NCI-H1048 (cell line): ENCODE results near the gene MYOT.
"Not testable (repeated sequence)": the region's sequence is repeated elsewhere in the genome, so short reads cannot be mapped to it uniquely, and the experiment has no call there.

Experiments used
- DNase-seq: peaks from one replicate; lab custom pipeline; 2025; lab: John Stamatoyannopoulos, UW

The MYOT gene

DNA sequence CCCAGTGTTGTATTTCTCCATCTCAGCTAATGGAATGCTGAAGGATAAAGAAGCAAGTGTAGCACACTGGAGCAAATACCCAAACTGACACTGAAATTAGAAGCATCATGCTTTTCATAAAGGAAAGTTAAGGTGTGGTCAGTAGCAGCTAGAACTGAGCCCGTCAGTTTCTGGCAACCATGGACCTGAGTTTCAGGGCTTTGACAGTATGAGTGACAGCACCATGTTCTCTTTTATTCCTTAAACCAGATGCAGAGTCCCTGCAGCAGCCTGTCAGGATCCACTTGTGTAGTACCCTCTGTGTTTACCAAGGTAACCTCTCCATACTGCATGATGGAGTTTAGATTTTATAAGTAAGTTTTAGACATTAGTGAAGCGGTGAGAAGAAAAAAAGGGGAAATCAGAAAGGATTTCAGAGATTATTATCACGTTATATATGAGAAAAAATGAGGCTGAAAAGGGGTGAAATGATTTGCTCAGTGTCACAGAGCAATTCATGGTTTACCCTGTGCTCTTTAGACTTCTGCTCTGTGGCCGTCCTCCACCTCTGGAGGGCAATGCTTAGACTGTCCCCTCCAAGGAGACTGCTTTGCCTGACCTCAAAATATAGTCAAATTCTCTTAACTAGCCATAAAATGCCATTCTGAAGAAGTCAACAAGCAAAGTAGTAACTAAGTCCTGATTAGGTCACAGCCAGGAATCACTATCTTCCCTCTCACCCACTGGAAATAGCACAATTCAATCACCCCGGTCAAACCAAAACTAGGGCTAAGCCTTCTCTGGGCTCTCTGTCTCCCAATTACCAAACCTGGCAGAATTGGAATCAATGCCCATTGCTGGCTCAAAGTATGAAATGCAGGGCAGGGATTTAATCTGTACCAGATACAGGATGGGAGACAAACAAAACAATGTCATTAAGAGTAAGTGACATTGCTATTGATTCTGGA lies 10.5 kb upstream of the MYOT start:
- no peak for DNase-seq

GRCh38 chr5:137858223-137858916 lies 9.3 kb upstream of the MYOT start:
- DNase-seq, result no peak

DNA sequence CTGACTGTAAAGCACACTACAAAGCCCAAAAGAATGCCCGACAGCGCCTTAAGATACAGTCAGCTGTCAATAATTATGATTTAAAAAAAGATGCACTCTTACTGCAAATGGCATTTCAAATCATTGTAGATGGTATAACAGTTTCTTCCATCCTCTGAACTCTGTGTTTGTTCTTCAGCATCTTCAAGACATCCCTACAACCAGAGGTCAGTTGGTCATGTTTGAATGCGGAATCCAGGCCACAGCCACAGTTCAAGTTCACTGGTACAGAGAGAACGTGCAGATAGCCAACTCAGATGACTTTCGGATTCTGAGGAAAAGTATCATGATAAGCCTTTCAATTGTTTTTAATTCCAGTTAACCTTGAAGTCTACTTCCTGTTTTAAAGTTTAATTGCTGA lies 8.7 kb upstream of the MYOT start:
- no peak for DNase-seq

DNA sequence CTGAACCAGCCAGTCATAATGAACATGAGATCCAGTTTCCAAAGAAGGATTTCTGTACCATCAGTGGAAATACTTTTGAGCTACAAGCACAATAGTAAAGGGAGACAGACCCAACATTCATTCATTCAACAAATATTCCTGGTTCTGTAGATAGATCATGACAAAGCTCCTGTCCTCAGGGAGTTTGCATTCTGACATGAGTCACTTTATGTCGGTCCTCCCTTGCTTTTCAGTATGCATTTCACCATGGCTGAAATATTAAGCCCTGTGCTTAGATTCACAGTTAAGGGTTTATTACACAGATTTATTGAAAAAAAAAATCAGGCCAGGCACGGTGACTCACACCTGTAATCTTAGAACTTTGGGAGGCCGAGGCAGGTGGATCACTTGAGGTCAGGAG lies 5.4 kb upstream of the MYOT start:
- DNase-seq, result no peak

DNA sequence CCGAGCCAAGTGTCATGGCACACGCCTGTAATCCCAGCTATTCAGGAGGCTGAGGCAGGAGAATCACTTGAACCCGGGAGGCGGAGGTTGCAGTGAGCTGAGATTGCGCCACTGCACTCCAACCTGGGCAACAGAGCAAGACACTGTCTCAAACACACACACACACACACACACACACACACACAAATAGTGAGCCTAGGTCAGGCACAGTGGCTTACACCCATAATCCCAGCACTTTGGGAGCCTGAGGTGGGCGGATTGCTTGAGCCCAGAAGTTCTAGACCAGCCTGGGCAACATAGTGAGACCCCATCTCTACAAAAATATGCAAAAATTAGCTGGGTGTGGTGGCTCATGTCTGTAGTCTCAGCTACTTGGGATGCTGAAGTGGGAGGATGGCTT lies 4.0 kb upstream of the MYOT start:
- DNase-seq, result not testable (repeated sequence)

- DNase-seq, result no peak
Measured at GRCh38 chr5:137866541-137867388, 895 bp upstream of the MYOT start.

- no peak for DNase-seq
Measured at GRCh38 chr5:137870647-137871339, 3.1 kb downstream of the MYOT start.

DNA sequence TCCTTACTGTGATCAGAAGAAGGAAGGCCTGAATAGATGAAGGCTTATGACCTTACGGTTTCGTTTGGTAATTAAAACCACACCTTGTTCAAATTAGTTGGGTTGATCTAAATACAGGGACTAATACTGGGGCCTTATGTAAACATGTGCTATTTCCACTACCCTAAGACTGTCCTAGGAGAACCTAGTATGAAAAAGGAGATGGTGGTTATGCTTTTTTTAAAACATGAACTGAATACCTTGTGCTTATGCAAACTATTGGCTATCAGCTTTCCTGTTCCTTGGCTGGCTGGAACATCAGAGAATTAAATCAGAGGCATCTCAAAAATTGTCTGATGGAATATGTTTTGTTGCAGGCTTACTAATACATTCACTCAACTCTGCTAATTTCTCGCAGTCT lies 3.9 kb downstream of the MYOT start:
- no peak for DNase-seq

- no peak for DNase-seq
Measured at GRCh38 chr5:137872466-137872865, 4.8 kb downstream of the MYOT start.

- no peak for DNase-seq
Measured at GRCh38 chr5:137876101-137876500, 8.4 kb downstream of the MYOT start.

- no peak for DNase-seq
Measured at GRCh38 chr5:137880313-137880712, 12.7 kb downstream of the MYOT start.

DNA sequence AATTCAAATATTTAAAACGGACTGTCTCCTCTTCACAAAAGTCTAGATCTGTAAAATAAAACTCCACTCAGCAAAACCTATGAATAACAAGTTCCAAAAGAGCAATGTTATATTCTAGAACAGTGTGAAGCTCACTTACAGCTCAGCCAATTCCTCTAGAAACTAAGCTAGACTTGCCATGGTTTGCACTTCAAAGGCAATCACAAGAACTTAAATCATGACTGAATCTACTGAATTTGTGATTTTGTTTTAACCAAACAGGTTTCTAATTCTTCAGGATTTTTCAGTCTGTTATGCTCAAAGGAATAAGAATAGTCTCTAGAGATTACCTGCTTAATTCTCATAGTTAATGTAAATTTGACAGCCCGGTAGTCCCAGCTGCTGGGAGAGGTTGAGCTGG lies 20.2 kb downstream of the MYOT start:
- no peak for DNase-seq

DNA sequence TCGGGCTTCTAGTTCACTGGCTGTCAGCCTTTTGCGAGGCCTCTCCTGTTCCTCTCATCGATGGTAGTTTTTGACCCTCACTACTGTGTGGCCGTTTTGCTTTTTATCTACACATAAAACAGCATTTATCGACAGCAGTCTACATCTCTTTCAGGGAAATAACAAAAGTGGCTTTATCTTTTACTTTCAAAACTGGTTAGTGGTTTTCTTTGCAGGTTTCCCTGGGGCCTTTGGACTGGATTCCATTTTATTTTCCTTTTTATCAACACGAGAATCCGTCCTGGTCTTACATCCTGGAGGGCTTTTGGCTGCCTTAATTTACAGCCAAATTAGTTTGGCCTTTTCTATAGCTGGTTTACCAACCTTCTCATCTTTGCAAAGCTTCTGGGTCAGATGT lies 20.8 kb downstream of the MYOT start:
- DNase-seq, result no peak

DNA sequence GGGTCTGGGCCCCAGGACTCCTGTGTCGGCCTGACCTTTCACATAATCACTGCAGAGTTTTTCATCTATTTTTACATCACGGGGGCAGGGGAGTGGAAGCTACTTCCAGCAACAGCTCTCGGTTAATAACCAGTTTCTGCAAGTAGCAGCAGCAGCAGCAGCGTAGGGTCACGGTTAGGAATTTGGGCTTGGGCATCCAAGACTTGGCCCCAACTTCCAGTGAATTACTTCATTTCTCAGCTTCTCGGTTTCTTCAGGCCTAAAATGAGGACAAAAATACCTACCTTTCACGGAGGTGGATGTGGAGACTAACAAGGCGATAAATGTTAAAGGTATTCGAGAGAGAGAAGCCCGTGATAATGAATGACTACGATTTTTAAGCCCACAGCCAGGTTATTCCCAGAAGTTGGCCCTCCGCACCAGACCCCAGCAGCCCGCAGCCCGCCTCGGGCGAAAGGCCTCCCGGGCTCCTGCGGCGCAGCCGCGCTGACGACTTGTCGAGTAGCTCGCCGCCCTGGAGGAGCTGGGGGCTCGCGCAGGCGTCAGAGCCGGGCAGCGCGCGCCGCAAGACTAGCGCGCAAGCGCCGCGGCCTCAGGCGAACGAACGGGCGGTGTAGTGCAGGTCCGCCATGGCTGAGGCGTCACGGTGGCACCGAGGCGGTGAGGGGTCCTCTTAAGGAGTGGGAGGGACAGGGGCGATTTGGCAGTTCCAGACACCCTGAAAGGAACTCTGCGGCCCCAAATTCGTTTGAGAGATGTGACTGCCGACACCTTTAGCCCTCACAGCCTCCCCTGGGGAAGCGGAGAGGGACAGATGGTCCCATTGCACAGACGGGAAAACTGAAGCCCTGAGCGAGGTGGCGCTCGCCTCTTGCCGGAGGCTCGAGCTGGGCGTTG lies 21.5 kb downstream of the MYOT start, which contains the start of gene PKD2L2:
PKD2L2 (plus strand) TSS at position 595 of the 897 bp plus-strand sequence; CDS start at position 630, 35 bp downstream.
- no peak for DNase-seq

- no peak for DNase-seq
Measured at GRCh38 chr5:137890845-137891244, 23.2 kb downstream of the MYOT start.

DNA sequence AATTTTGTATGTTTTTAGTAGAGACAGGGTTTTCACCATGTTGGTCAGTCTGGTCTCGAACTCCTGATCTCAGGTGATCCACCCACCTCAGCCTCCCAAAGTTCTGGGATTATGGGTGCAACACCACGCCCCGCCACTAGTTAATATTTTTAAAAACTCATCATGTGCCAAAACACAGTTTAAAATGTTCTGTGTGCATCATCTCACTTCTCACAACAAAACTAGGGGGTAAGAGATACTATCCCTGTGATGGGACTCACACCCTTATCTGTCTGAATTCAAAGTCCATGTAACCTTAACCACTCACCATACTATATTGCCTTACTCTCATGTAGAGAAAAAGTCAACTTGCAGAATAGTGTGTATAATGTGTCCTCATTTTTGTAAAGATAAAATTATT lies 24.2 kb downstream of the MYOT start:
- no peak for DNase-seq

DNA sequence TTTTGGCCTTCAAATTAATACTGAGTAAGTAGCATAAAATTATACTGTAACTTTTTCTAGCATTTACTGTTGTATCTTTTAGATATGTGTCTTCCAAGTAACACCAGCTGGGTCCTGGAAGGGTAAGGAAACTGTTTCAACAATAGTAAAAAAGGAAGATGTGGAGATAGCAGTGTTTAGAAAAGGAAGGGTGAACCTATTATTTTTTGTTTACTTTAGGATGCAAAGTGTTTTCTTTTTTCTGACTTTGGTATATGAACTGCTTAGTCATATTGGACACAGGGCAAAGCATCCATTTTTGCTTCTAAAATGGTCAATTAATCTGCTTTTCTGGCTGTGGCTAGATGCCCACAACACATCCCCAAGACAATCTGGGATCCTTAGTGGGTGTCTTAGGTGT lies 26.9 kb downstream of the MYOT start:
- DNase-seq, result no peak

GRCh38 chr5:137896560-137896959 lies 28.9 kb downstream of the MYOT start:
- no peak for DNase-seq

DNA sequence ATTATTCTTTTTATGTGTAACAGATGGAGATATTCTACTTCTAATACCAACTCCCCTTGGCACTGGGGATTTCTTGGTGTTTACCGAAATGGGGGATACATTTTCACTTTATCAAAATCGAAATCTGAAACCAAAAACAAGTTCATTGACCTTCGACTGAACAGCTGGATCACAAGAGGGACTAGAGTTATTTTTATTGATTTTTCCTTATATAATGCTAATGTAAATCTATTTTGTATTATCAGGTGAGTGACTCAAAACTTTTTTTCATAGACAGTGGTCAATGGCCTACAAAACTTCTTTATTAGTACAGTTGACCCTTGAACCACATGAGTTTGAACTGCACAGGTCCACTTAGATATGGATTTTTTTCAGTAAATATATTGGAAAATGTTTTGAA lies 31.8 kb downstream of the MYOT start:
- no peak for DNase-seq

DNA sequence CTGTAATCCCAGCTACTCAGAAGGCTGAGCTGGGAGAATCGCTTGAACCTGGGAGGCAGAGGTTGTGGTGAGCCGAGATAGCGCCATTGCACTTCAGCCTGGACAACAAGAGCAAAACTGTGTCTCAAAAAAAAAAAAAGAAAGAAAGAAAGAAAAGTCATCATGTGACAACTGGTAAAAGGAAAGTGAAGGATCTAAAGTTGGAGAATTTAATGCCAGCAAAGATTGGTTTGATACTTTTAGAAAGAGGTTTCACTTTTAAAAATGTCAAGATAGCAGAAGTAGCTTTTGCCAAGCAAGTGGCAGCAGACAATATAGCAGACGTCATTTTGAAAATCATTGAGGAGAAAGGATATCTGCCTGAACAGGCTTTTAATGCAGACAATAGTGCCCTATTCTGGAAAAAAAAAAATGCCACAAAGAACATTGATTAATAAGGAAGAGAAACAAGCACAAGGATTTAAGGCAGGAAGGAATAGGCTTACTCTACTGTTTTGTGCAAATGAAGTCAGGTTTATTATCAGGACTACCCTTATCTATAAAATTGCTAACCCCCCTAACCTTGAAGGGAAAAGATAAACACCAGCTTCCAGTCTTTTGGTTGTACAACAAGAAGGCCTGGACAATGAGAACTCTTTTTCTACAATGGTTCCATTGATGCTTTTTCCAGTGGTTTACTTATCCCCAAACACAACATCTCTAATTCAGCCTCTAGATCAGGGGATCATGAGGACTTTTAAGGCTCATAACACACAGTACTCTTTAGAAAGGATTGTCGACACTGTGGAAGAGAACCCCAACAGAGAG lies 33.6 kb downstream of the MYOT start:
- DNase-seq, result no peak
